K562 (cell line): ENCODE data around the gene RBMS1. TPM values are rescaled to one million over a fixed set of nuclear protein-coding genes. Genes with fewer than 3 reads are reported as not detected.

Experiments
- ATAC-seq: fragments of 200-7000 bp; cut with Tn5 transposase; 3 replicates; pipeline ENCODE4 v1.9.1; 2020; ENCODE audit warnings: moderate library complexity
- BruUV-seq: library from RNA; stranded (reverse); fragments of 400-500 nt; replicated peaks from 2 replicates; lab custom pipeline; 2021; lab: Mats Ljungman, UMichigan
- CTCF ChIA-PET: fragments of 300-600 bp; formaldehyde crosslinking; extraction: SDS; loops from one replicate; lab custom pipeline; 2021; ENCODE audit warnings: low intra/inter-chr PET ratio; lab: Yijun Ruan, JAX
- POLR2A ChIA-PET: fragments of 300-600, 350-650 bp; sonication (Branson Sonifier 250); formaldehyde crosslinking; extraction: SDS; loops from one replicate; lab custom pipeline; 2021; ENCODE audit warnings: antibody characterized with exemption, inconsistent platforms; lab: Yijun Ruan, JAX
- DNase-seq, 4 experiments: peaks; one replicate each; pipeline versions ENCODE4 v3.0.0 to v3.0.0-alpha.2; 2011 to 2018; ENCODE audit warnings: low spot score in 3 of 4, mixed read lengths in 3 of 4; ENCODE audit errors: extremely low read depth in 1 of 4
- FAIRE-seq: peaks from 2 replicates; lab custom pipeline; 2011; peaks lifted over from hg19 to GRCh38; lab: Jason Lieb, UNC
- H2AFZ ChIP-seq: 2 replicates; pipeline ENCODE4 v1.6.0; 2011; ENCODE audit warnings: low read depth, low read length, control low read depth, inconsistent platforms
- H3K27ac ChIP-seq: fragments of 200-600 bp; 3 replicates; pipeline ENCODE4 v1.8.0; 2011; ENCODE audit warnings: low read depth, mild to moderate bottlenecking, control low read depth, inconsistent platforms, low read length, moderate library complexity, mixed read lengths; ENCODE audit errors: extremely low read depth
- H3K27me3 ChIP-seq, 2 experiments: fragments of 300-600 bp in 1 of 2; 2 replicates in 1 of 2; 3 replicates in 1 of 2; pipeline versions ENCODE4 v1.6.0 to v1.8.0; 2011; ENCODE audit warnings: inconsistent platforms in 2 of 2, low read length in 2 of 2, mild to moderate bottlenecking in 1 of 2, mixed read lengths in 1 of 2, moderate library complexity in 1 of 2; ENCODE audit not compliant: control insufficient read depth in 2 of 2, insufficient read depth in 2 of 2
- H3K36me3 ChIP-seq: fragments of 300-600 bp; 3 replicates; pipeline ENCODE4 v1.8.0; 2011; ENCODE audit warnings: mild to moderate bottlenecking, low read length, inconsistent platforms; ENCODE audit not compliant: control insufficient read depth, insufficient read depth
- H3K4me1 ChIP-seq, 2 experiments: fragments of 200-600 bp in 1 of 2; replicated peaks in 1 of 2; 2 replicates in 1 of 2; 3 replicates in 1 of 2; pipeline versions ENCODE4 v1.5.1 to v1.8.0; 2011; ENCODE audit warnings: inconsistent platforms in 2 of 2, low read length in 2 of 2, mild to moderate bottlenecking in 1 of 2, mixed read lengths in 1 of 2, moderate library complexity in 1 of 2; ENCODE audit not compliant: control insufficient read depth in 2 of 2, insufficient read depth in 2 of 2
- H3K4me2 ChIP-seq: 2 replicates; pipeline ENCODE4 v1.6.1; 2011; ENCODE audit warnings: low read length, control low read depth, inconsistent platforms, mixed read lengths; ENCODE audit not compliant: insufficient read depth
- H3K4me3 ChIP-seq: fragments of 200-600 bp; sonication (generic), shearing (Covaris generic); 2 replicates; pipeline ENCODE4 v1.5.1; 2016; ENCODE audit warnings: control low read depth, inconsistent platforms
- H3K79me2 ChIP-seq: fragments of 200-600 bp; 3 replicates; pipeline ENCODE4 v1.8.0; 2011; ENCODE audit warnings: low read length, inconsistent platforms; ENCODE audit not compliant: control insufficient read depth, insufficient read depth
- H3K9ac ChIP-seq, 2 experiments: 2 replicates each; pipeline versions ENCODE4 v1.6.0 to v1.6.1; 2011; ENCODE audit warnings: low read depth in 2 of 2, low read length in 2 of 2, control low read depth in 1 of 2, inconsistent platforms in 1 of 2, mild to moderate bottlenecking in 1 of 2, mixed read lengths in 1 of 2; ENCODE audit not compliant: insufficient read depth in 1 of 2
- H3K9me1 ChIP-seq: one replicate; pipeline ENCODE4 v1.6.0; 2011; ENCODE audit warnings: inconsistent platforms, mild to moderate bottlenecking, low read length, moderate library complexity; ENCODE audit not compliant: control insufficient read depth, insufficient read depth
- H3K9me3 ChIP-seq: replicated peaks from 2 replicates; pipeline ENCODE4 v1.5.1; 2011; ENCODE audit warnings: low read depth, low read length, inconsistent platforms; ENCODE audit not compliant: control insufficient read depth, insufficient read depth
- H4K20me1 ChIP-seq: replicated peaks from 2 replicates; pipeline ENCODE4 v1.6.1; 2011; ENCODE audit warnings: low read length, inconsistent platforms, mixed read lengths; ENCODE audit not compliant: control insufficient read depth, insufficient read depth
- DNMT1 ChIP-seq: fragments of 450-650 bp; IDR thresholded peaks from 2 replicates; pipeline ENCODE4 v1.6.1; 2016; ENCODE audit warnings: antibody characterized with exemption, mild to moderate bottlenecking
- HDAC1 ChIP-seq, 2 experiments: fragments of 450-650 bp; IDR thresholded peaks; 2 replicates each; pipeline ENCODE4 v1.6.1; 2016 to 2017; ENCODE audit warnings: inconsistent platforms in 1 of 2, mild to moderate bottlenecking in 1 of 2, moderate library complexity in 1 of 2
- NFRKB ChIP-seq: fragments of 450-650 bp; IDR thresholded peaks from 2 replicates; pipeline ENCODE4 v1.6.1; 2016; ENCODE audit warnings: low read depth
- PPARD ChIP-seq: fragments of 250-450 bp; sonication (Bioruptor Pico); IDR thresholded peaks from 2 replicates; pipeline ENCODE4 v1.8.0; 2022; ENCODE audit warnings: inconsistent platforms, mild to moderate bottlenecking, moderate library complexity
- ZFP1 ChIP-seq: fragments of 450-650 bp; formaldehyde crosslinking; IDR thresholded peaks from 2 replicates; pipeline ENCODE4 v1.4.0; 2020; ENCODE audit warnings: mild to moderate bottlenecking, mixed read lengths
- ZNF175 ChIP-seq: fragments of 200-800 bp; sonication (Bioruptor generic); IDR thresholded peaks from 2 replicates; pipeline ENCODE4 v1.6.1; 2016; ENCODE audit warnings: low read depth, mild to moderate bottlenecking, missing genetic modification characterization, missing compliant biosample characterization
- ZNF444 ChIP-seq: fragments of 250-450 bp; sonication (Bioruptor Pico); IDR thresholded peaks from 2 replicates; pipeline ENCODE4 v1.4.0; 2020; ENCODE audit warnings: mild to moderate bottlenecking, moderate library complexity
- WGBS: fragments of 100-300 bp; shearing (Covaris generic); methylation state at CpG from one replicate; pipeline ENCODE4 v1.1.6; 2016; ENCODE audit warnings: low coverage, mixed read lengths; ENCODE audit not compliant: insufficient coverage; ENCODE audit errors: missing lambda C conversion rate; 5-methylcytosine and 5-hydroxymethylcytosine counted together
- in situ Hi-C: fragments of 300-500 bp; cut with MboI; formaldehyde crosslinking; loops from 4 replicates; pipeline ENCODE4 v1.15.0; 2018; ENCODE audit warnings: inconsistent platforms, mixed read lengths
- intact Hi-C: fragments of 100-400 bp; cut with micrococcal nuclease; formaldehyde crosslinking; loops from 2 replicates; pipeline ENCODE4 v1.14.2; 2022
- polyA plus RNA-seq, 8 experiments: library from polyadenylated mRNA; depleted of rRNA in 4 of 8; stranded (reverse) in 5 of 8; unstranded in 3 of 8; fragments of >200 nt; fragmentation: Nextera tagmentation in 2 of 8; fragmentation: Illumina TruSeq in 1 of 8; extraction: Ambion mirVana in 2 of 8; extraction: Trizol in 1 of 8; gene quantifications; 2 replicates each; pipeline versions ENCODE4 v1.2.1 to v1.2.3, GENCODE V29; 2011 to 2014; ENCODE audit warnings: inconsistent platforms in 1 of 8, missing spikeins in 1 of 8
- total RNA-seq, 7 experiments: library from RNA; depleted of rRNA in 6 of 7; stranded (reverse); fragments of >200 nt in 6 of 7; fragmentation: Illumina TruSeq in 2 of 7; extraction: Trizol in 2 of 7; gene quantifications; 2 replicates each; pipeline versions ENCODE4 v1.2.1 to v1.2.3, GENCODE V29; 2011 to 2021; ENCODE audit warnings: low replicate concordance in 1 of 7
- TF ChIP-seq, protein P1 (sequence below): fragments of 450-650 bp; formaldehyde crosslinking; IDR thresholded peaks from 2 replicates; pipeline ENCODE4 v1.4.0; 2020; ENCODE audit warnings: mild to moderate bottlenecking, moderate library complexity
- TF ChIP-seq, protein P2 (sequence below): fragments of 250-450 bp; sonication (Bioruptor Pico); IDR thresholded peaks from 2 replicates; pipeline ENCODE4 v1.4.0; 2020

Gene RBMS1
- total and polyA plus RNA-seq, 9 of the 15 experiments (the other 6 are each of a cell fraction or from before 2014, with no cell fraction given) = 0.04 to 0.31 (median 0.09) TPM; not detected in 6

GRCh38 chr2:160373666-160374065 lies 119.9 kb downstream of the RBMS1 start:
- intact Hi-C loops (no loop called here), in situ Hi-C loops (no loop called here)
- H3K79me2 ChIP-seq = no peaks in the 10 kb centered on the region
- H3K9me1 ChIP-seq = no peaks in the 10 kb centered on the region
- H3K4me3 ChIP-seq = no peak overlapping the region
- no peaks in the 10 kb centered on the region for H3K27me3 ChIP-seq
- H3K4me2 ChIP-seq = no peak overlapping the region
- no TSS peak for BruUV-seq
- no peak for TF ChIP-seq ZNF175 (CRISPR knock-in tag)
- TF ChIP-seq, protein P1, sequence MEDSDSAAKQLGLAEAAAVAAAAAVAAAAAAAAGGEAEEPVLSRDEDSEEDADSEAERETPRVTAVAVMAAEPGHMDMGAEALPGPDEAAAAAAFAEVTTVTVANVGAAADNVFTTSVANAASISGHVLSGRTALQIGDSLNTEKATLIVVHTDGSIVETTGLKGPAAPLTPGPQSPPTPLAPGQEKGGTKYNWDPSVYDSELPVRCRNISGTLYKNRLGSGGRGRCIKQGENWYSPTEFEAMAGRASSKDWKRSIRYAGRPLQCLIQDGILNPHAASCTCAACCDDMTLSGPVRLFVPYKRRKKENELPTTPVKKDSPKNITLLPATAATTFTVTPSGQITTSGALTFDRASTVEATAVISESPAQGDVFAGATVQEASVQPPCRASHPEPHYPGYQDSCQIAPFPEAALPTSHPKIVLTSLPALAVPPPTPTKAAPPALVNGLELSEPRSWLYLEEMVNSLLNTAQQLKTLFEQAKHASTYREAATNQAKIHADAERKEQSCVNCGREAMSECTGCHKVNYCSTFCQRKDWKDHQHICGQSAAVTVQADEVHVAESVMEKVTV (CRISPR knock-in tag) = no peak
- no peak for TF ChIP-seq PPARD (CRISPR knock-in tag)
- ATAC-seq = no peak
- H3K9me3 ChIP-seq = no peaks in the 10 kb centered on the region
- no peaks in the 10 kb centered on the region for H4K20me1 ChIP-seq
- H3K36me3 ChIP-seq = no peaks in the 10 kb centered on the region
- no peaks in the 10 kb centered on the region for H3K4me1 ChIP-seq
- no peak overlapping the region for H3K27ac ChIP-seq
- FAIRE-seq = no peak
- no peak overlapping the region for H2AFZ ChIP-seq
- H3K9ac ChIP-seq = no peak overlapping the region
- POLR2A ChIA-PET = no interaction called here
- DNase-seq = no peak
- CTCF ChIA-PET = no interaction called here

DNA sequence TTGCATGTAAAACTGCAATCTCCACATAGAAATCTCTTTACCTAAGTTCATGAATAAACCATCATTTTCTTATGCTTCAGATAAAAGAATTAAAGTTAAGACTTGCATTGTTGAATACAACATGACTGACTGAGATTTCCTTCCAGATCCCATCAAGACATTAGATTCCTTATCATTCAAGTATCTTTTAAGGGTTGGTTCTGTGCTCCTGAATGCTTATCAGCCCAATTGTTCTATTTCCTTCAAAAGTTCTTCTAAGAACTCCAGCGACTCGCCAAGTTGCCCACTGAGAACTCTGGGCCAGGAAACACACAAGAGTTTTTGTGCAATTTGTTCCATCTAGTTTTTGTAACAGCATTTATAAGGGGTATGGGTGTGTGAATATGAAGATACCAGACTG lies 120.3 kb downstream of the RBMS1 start:
- POLR2A ChIA-PET = no interaction called here
- BruUV-seq = no TSS peak
- no peak overlapping the region for H3K4me2 ChIP-seq
- TF ChIP-seq, protein P2, sequence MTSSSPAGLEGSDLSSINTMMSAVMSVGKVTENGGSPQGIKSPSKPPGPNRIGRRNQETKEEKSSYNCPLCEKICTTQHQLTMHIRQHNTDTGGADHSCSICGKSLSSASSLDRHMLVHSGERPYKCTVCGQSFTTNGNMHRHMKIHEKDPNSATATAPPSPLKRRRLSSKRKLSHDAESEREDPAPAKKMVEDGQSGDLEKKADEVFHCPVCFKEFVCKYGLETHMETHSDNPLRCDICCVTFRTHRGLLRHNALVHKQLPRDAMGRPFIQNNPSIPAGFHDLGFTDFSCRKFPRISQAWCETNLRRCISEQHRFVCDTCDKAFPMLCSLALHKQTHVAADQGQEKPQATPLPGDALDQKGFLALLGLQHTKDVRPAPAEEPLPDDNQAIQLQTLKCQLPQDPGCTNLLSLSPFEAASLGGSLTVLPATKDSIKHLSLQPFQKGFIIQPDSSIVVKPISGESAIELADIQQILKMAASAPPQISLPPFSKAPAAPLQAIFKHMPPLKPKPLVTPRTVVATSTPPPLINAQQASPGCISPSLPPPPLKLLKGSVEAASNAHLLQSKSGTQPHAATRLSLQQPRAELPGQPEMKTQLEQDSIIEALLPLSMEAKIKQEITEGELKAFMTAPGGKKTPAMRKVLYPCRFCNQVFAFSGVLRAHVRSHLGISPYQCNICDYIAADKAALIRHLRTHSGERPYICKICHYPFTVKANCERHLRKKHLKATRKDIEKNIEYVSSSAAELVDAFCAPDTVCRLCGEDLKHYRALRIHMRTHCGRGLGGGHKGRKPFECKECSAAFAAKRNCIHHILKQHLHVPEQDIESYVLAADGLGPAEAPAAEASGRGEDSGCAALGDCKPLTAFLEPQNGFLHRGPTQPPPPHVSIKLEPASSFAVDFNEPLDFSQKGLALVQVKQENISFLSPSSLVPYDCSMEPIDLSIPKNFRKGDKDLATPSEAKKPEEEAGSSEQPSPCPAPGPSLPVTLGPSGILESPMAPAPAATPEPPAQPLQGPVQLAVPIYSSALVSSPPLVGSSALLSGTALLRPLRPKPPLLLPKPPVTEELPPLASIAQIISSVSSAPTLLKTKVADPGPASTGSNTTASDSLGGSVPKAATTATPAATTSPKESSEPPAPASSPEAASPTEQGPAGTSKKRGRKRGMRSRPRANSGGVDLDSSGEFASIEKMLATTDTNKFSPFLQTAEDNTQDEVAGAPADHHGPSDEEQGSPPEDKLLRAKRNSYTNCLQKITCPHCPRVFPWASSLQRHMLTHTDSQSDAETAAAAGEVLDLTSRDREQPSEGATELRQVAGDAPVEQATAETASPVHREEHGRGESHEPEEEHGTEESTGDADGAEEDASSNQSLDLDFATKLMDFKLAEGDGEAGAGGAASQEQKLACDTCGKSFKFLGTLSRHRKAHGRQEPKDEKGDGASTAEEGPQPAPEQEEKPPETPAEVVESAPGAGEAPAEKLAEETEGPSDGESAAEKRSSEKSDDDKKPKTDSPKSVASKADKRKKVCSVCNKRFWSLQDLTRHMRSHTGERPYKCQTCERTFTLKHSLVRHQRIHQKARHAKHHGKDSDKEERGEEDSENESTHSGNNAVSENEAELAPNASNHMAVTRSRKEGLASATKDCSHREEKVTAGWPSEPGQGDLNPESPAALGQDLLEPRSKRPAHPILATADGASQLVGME = no peak
- TF ChIP-seq HDAC1 (IDR thresholded peaks at IDR 0.05) (no peak), NFRKB (no peak), DNMT1 (no peak), ZFP1 (CRISPR knock-in tag) (no peak), ZNF444 (no peak)

More for the DNA sequence above, 120.3 kb downstream of the RBMS1 start:
- 0% methylated on average over 2 of the region's 2 CpGs for WGBS
- DNase-seq (no peak), ATAC-seq (no peak), FAIRE-seq (no peak)
- Histone ChIP-seq H3K79me2 (no peaks in the 10 kb centered on the region), H4K20me1 (no peaks in the 10 kb centered on the region), H3K9ac (no peak overlapping the region), H3K9me1 (no peaks in the 10 kb centered on the region), H2AFZ (no peak overlapping the region), H3K4me3 (no peak overlapping the region), H3K9me3 (no peaks in the 10 kb centered on the region), H3K4me1 (no peaks in the 10 kb centered on the region), H3K36me3 (no peaks in the 10 kb centered on the region), H3K27ac (no peak overlapping the region), H3K27me3 (no peaks in the 10 kb centered on the region)
- intact Hi-C loops (no loop called here), in situ Hi-C loops (no loop called here)
- CTCF ChIA-PET = no interaction called here
